ENCODE results near the gene NFKBIL1. TPM values are rescaled to one million over a fixed set of nuclear protein-coding genes. Genes with fewer than 3 reads are reported as not detected.

The NFKBIL1 gene
- total RNA-seq, 2 donors from 2014 or later, result 28.0 to 36.6 TPM

GRCh38 chr6:31558631-31559500 lies 11.5 kb downstream of the NFKBIL1 start:
- Mint-ChIP-seq H3K27me3 (ENCODE audit: low read depth) (peaks cover 3% of the 10 kb centered on the region), H3K27ac (peak overlapping the region; percentile 11), H3K36me3 (ENCODE audit: insufficient read depth in 2 of 2) (peaks cover 5 to 12% of the 10 kb centered on the region in 2 donors), H3K4me3 (peak overlapping the region; percentile 77 to 86), H3K9me3 (no peaks in the 10 kb centered on the region), H3K4me1 (ENCODE audit: low read depth) (peaks cover 88% of the 10 kb centered on the region)
- ATAC-seq (replicated peaks in 1 of 2), result peak; percentile 58 to 62
- DNase-seq, result peak; percentile 62 to 72

GRCh38 chr6:31559606-31559957 lies 12.2 kb downstream of the NFKBIL1 start:
- Mint-ChIP-seq H3K36me3 (ENCODE audit: insufficient read depth in 2 of 2) (peaks cover 6 to 13% of the 10 kb centered on the region in 2 donors), H3K4me3 (peak overlapping the region; percentile 77 to 86), H3K4me1 (ENCODE audit: low read depth) (peaks cover 86% of the 10 kb centered on the region), H3K27me3 (ENCODE audit: low read depth) (peaks cover 4% of the 10 kb centered on the region), H3K9me3 (no peaks in the 10 kb centered on the region), H3K27ac (peak overlapping the region; percentile 10)
- DNase-seq (no peak), ATAC-seq (replicated peaks in 1 of 2) (peak; percentile 41 to 43)

GRCh38 chr6:31559958-31560696 lies 12.7 kb downstream of the NFKBIL1 start:
- Mint-ChIP-seq H3K9me3 (no peaks in the 10 kb centered on the region), H3K27ac (peak overlapping the region; percentile 68), H3K4me1 (ENCODE audit: low read depth) (peaks cover 88% of the 10 kb centered on the region), H3K4me3 (peak overlapping the region; percentile 77 to 86), H3K27me3 (ENCODE audit: low read depth) (peaks cover 4% of the 10 kb centered on the region), H3K36me3 (ENCODE audit: insufficient read depth in 2 of 2) (peaks cover 6 to 15% of the 10 kb centered on the region in 2 donors)
- ATAC-seq (replicated peaks in 1 of 2) (peak; percentile 69), DNase-seq (peak; percentile 58 to 64)

- peak overlapping the region; percentile 68 for H3K27ac Mint-ChIP-seq
- H3K4me3 Mint-ChIP-seq, result peak overlapping the region; percentile 77 to 86
- H3K9me3 Mint-ChIP-seq, result no peaks in the 10 kb centered on the region
- H3K4me1 Mint-ChIP-seq (ENCODE audit: low read depth), result peaks cover 93% of the 10 kb centered on the region
- ATAC-seq (replicated peaks in 1 of 2), result no peak
- DNase-seq, result no peak
- H3K36me3 Mint-ChIP-seq (ENCODE audit: insufficient read depth in 2 of 2), result peaks cover 6 to 15% of the 10 kb centered on the region in 2 donors
- H3K27me3 Mint-ChIP-seq (ENCODE audit: low read depth), result peaks cover 4% of the 10 kb centered on the region
Observed at GRCh38 chr6:31560697-31561058, 13.3 kb downstream of the NFKBIL1 start.

- Mint-ChIP-seq H3K4me3 (peak overlapping the region; percentile 70 to 83), H3K9me3 (no peaks in the 10 kb centered on the region), H3K27me3 (ENCODE audit: low read depth) (peaks cover 4% of the 10 kb centered on the region), H3K27ac (peak overlapping the region; percentile 87), H3K4me1 (ENCODE audit: low read depth) (peaks cover 84% of the 10 kb centered on the region), H3K36me3 (ENCODE audit: insufficient read depth in 2 of 2) (peaks cover 2 to 6% of the 10 kb centered on the region in 2 donors)
- ATAC-seq (replicated peaks in 1 of 2) (peak; percentile 28), DNase-seq (peak in 1 of 2 donors; percentile 36)
Observed at GRCh38 chr6:31567531-31568370, 20.3 kb downstream of the NFKBIL1 start.

GRCh38 chr6:31568537-31568961 lies 21.1 kb downstream of the NFKBIL1 start:
- ATAC-seq (replicated peaks in 1 of 2), result peak; percentile 61 to 68
- DNase-seq, result peak; percentile 79 to 87
- no peaks in the 10 kb centered on the region for H3K9me3 Mint-ChIP-seq
- peaks cover 4% of the 10 kb centered on the region for H3K27me3 Mint-ChIP-seq (ENCODE audit: low read depth)
- H3K4me3 Mint-ChIP-seq, result peak overlapping the region; percentile 70 to 83
- H3K4me1 Mint-ChIP-seq (ENCODE audit: low read depth), result peaks cover 85% of the 10 kb centered on the region
- H3K36me3 Mint-ChIP-seq (ENCODE audit: insufficient read depth in 2 of 2), result peaks cover 2 to 4% of the 10 kb centered on the region in 2 donors
- peak overlapping the region; percentile 87 for H3K27ac Mint-ChIP-seq

GRCh38 chr6:31569861-31570536 lies 22.6 kb downstream of the NFKBIL1 start:
- H3K27ac Mint-ChIP-seq, result no peak overlapping the region
- DNase-seq (no peak), ATAC-seq (replicated peaks in 1 of 2) (no peak)
- H3K27me3 Mint-ChIP-seq (ENCODE audit: low read depth), result no peaks in the 10 kb centered on the region
- H3K36me3 Mint-ChIP-seq (ENCODE audit: insufficient read depth in 2 of 2), result no peaks in the 10 kb centered on the region
- H3K4me1 Mint-ChIP-seq (ENCODE audit: low read depth), result peaks cover 88% of the 10 kb centered on the region
- peak overlapping the region in 1 of 2 donors; percentile 12 for H3K4me3 Mint-ChIP-seq
- H3K9me3 Mint-ChIP-seq, result no peaks in the 10 kb centered on the region

GRCh38 chr6:31572041-31572911 lies 24.9 kb downstream of the NFKBIL1 start, which contains the start of gene LTA:
TSS of gene LTA (plus strand) at chr6:31572289. CDS start at chr6:31572743, 454 bp downstream.
- no peaks in the 10 kb centered on the region for H3K9me3 Mint-ChIP-seq
- peaks cover 8% of the 10 kb centered on the region in 2 donors for H3K36me3 Mint-ChIP-seq (ENCODE audit: insufficient read depth in 2 of 2)
- ATAC-seq (replicated peaks in 1 of 2), result peak; percentile 51 to 62

GRCh38 chr6:31573239-31574105 lies 26.1 kb downstream of the NFKBIL1 start:
- H3K27ac Mint-ChIP-seq, result peak overlapping the region; percentile 81
- H3K27me3 Mint-ChIP-seq (ENCODE audit: low read depth), result no peaks in the 10 kb centered on the region
- peak overlapping the region; percentile 92 for H3K4me3 Mint-ChIP-seq
- peaks cover 96% of the 10 kb centered on the region for H3K4me1 Mint-ChIP-seq (ENCODE audit: low read depth)
- peaks cover 8% of the 10 kb centered on the region in 2 donors for H3K36me3 Mint-ChIP-seq (ENCODE audit: insufficient read depth in 2 of 2)
- DNase-seq (no peak), ATAC-seq (replicated peaks in 1 of 2) (no peak)
- H3K9me3 Mint-ChIP-seq, result no peaks in the 10 kb centered on the region

More at GRCh38 chr6:31572041-31572911, 24.9 kb downstream of the NFKBIL1 start, which contains the start of gene LTA:
- peak; percentile 83 to 85 for DNase-seq
- H3K4me3 Mint-ChIP-seq, result peak within 1 kb of the TSS; percentile 92
- H3K27ac Mint-ChIP-seq, result peak within 1 kb of the TSS; percentile 89
- H3K27me3 Mint-ChIP-seq (ENCODE audit: low read depth), result no peaks in the 10 kb centered on the region
- peaks cover 98% of the 10 kb centered on the region for H3K4me1 Mint-ChIP-seq (ENCODE audit: low read depth)

- peak overlapping the region; percentile 81 for H3K27ac Mint-ChIP-seq
- ATAC-seq (replicated peaks in 1 of 2), result peak in 1 of 2 donors; percentile 3
- H3K4me3 Mint-ChIP-seq, result peak overlapping the region; percentile 92
- H3K36me3 Mint-ChIP-seq (ENCODE audit: insufficient read depth in 2 of 2), result peaks cover 8% of the 10 kb centered on the region in 2 donors
- H3K27me3 Mint-ChIP-seq (ENCODE audit: low read depth), result no peaks in the 10 kb centered on the region
- DNase-seq, result peak in 1 of 2 donors; percentile 62
- H3K4me1 Mint-ChIP-seq (ENCODE audit: low read depth), result peaks cover 96% of the 10 kb centered on the region
- H3K9me3 Mint-ChIP-seq, result no peaks in the 10 kb centered on the region
Observed at GRCh38 chr6:31574106-31575061, 27.0 kb downstream of the NFKBIL1 start.
